ENCODE measurements around the gene MAFF.

The MAFF gene

GRCh38 chr22:38205261-38206128 lies 3.7 kb downstream of the MAFF start:
- DNase-seq, result no peak

GRCh38 chr22:38207898-38208432 lies 6.2 kb downstream of the MAFF start:
- no peak for DNase-seq

GRCh38 chr22:38208551-38208968 lies 6.8 kb downstream of the MAFF start:
- DNase-seq, result no peak

GRCh38 chr22:38211556-38211955 lies 9.8 kb downstream of the MAFF start:
- no peak for DNase-seq

- DNase-seq, result no peak
Observed at GRCh38 chr22:38212442-38212841, 10.6 kb downstream of the MAFF start.

- DNase-seq, result no peak
Observed at GRCh38 chr22:38213319-38213989, 11.7 kb downstream of the MAFF start.

- no peak for DNase-seq
Observed at GRCh38 chr22:38213990-38214301, 12.2 kb downstream of the MAFF start.

- DNase-seq, result no peak
Observed at GRCh38 chr22:38214302-38215056, 12.7 kb downstream of the MAFF start.

GRCh38 chr22:38215156-38216038 lies 13.6 kb downstream of the MAFF start:
- DNase-seq, result no peak

- DNase-seq, result no peak
Observed at GRCh38 chr22:38218661-38219622, 17.1 kb downstream of the MAFF start.

- no peak for DNase-seq
Observed at GRCh38 chr22:38219632-38220031, 17.8 kb downstream of the MAFF start.

- DNase-seq, result no peak
Observed at GRCh38 chr22:38220163-38220562, 18.4 kb downstream of the MAFF start.

GRCh38 chr22:38220653-38221386 lies 19.0 kb downstream of the MAFF start:
- DNase-seq, result no peak

- no peak for DNase-seq
Observed at GRCh38 chr22:38221407-38221806, 19.6 kb downstream of the MAFF start.

- no peak for DNase-seq
Observed at GRCh38 chr22:38221908-38222796, 20.4 kb downstream of the MAFF start.

GRCh38 chr22:38222797-38223119 lies 21.0 kb downstream of the MAFF start:
- no peak for DNase-seq

GRCh38 chr22:38223289-38223960 lies 21.6 kb downstream of the MAFF start:
- no peak for DNase-seq

- no peak for DNase-seq
Observed at GRCh38 chr22:38226853-38227649, 25.3 kb downstream of the MAFF start.

Data from NCI-H1105 treated with DMSO at 0.1 percent for 48 hours (cell line).